NAMALWA (cell line): ENCODE measurements around the gene OPCML.

Source experiments
- DNase-seq: peaks from one replicate; pipeline ENCODE4 v3.0.0-alpha.2; 2015; ENCODE audit warnings: low spot score

Gene OPCML

GRCh38 chr11:132886335-132886734, 646.0 kb downstream of the OPCML start:
- no peak for DNase-seq

- no peak for DNase-seq
Measured at GRCh38 chr11:132883241-132883640, 649.1 kb downstream of the OPCML start.

- no peak for DNase-seq
Measured at GRCh38 chr11:132881622-132882021, 650.7 kb downstream of the OPCML start.

- DNase-seq, result no peak
Measured at GRCh38 chr11:132878111-132878510, 654.2 kb downstream of the OPCML start.

- DNase-seq, result no peak
Measured at GRCh38 chr11:132876705-132877104, 655.6 kb downstream of the OPCML start.

- no peak for DNase-seq
Measured at GRCh38 chr11:132876239-132876638, 656.1 kb downstream of the OPCML start.

- no peak for DNase-seq
Measured at GRCh38 chr11:132874638-132875037, 657.7 kb downstream of the OPCML start.

- DNase-seq, result no peak
Measured at GRCh38 chr11:132873841-132874240, 658.5 kb downstream of the OPCML start.

GRCh38 chr11:132872211-132872610, 660.1 kb downstream of the OPCML start:
- no peak for DNase-seq

- DNase-seq, result no peak
Measured at GRCh38 chr11:132866783-132867545, 665.3 kb downstream of the OPCML start.

- no peak for DNase-seq
Measured at GRCh38 chr11:132865623-132866022, 666.7 kb downstream of the OPCML start.

GRCh38 chr11:132864811-132865576, 667.3 kb downstream of the OPCML start:
- DNase-seq, result no peak

- DNase-seq, result no peak
Measured at GRCh38 chr11:132862933-132863332, 669.4 kb downstream of the OPCML start.

- no peak for DNase-seq
Measured at GRCh38 chr11:132862137-132862536, 670.2 kb downstream of the OPCML start.

GRCh38 chr11:132859306-132859705, 673.0 kb downstream of the OPCML start:
- no peak for DNase-seq

- DNase-seq, result peak; percentile 2
Measured at GRCh38 chr11:132858223-132858622, 674.1 kb downstream of the OPCML start.

- DNase-seq, result no peak
Measured at GRCh38 chr11:132856032-132856431, 676.3 kb downstream of the OPCML start.

- DNase-seq, result no peak
Measured at GRCh38 chr11:132855516-132855915, 676.8 kb downstream of the OPCML start.

- DNase-seq, result no peak
Measured at GRCh38 chr11:132853886-132854285, 678.4 kb downstream of the OPCML start.

GRCh38 chr11:132852361-132852760, 679.9 kb downstream of the OPCML start:
- DNase-seq, result no peak

- no peak for DNase-seq
Measured at GRCh38 chr11:132851247-132851646, 681.1 kb downstream of the OPCML start.

- no peak for DNase-seq
Measured at GRCh38 chr11:132850266-132850665, 682.0 kb downstream of the OPCML start.

GRCh38 chr11:132848336-132848735, 684.0 kb downstream of the OPCML start:
- no peak for DNase-seq
